ENCODE data around the gene ZC2HC1B. TPM values are rescaled to one million over a fixed set of nuclear protein-coding genes. Genes with fewer than 3 reads are reported as not detected.
"Not testable (repeated sequence)": the region's sequence is repeated elsewhere in the genome, so short reads cannot be mapped to it uniquely, and the experiment has no call there.

Gene ZC2HC1B
- total RNA-seq, 2 donors from 2014 or later = not detected

DNA sequence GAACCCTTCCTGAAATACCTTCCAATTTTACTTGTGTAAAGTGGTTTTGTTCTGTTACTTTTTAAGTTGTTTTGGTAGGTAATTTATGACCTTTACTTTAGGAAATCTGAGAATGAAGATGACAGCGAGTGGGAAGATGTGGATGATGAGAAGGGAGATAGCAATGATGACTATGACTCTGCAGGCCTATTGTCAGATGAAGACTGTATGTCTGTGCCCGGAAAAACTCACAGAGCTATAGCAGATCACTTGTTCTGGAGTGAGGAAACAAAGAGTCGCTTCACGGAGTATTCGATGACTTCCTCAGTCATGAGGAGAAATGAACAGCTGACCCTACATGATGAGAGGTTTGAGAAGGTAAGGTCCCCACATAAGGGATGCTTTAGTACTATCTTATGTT is 6.6 kb upstream of the ZC2HC1B start:
- H3K27ac ChIP-seq = no peak overlapping the region
- no peak overlapping the region for H3K9ac ChIP-seq (ENCODE audit: low read depth in 2 of 2, low read length in 2 of 2)
- DNase-seq = no peak
- TF ChIP-seq, protein P1, sequence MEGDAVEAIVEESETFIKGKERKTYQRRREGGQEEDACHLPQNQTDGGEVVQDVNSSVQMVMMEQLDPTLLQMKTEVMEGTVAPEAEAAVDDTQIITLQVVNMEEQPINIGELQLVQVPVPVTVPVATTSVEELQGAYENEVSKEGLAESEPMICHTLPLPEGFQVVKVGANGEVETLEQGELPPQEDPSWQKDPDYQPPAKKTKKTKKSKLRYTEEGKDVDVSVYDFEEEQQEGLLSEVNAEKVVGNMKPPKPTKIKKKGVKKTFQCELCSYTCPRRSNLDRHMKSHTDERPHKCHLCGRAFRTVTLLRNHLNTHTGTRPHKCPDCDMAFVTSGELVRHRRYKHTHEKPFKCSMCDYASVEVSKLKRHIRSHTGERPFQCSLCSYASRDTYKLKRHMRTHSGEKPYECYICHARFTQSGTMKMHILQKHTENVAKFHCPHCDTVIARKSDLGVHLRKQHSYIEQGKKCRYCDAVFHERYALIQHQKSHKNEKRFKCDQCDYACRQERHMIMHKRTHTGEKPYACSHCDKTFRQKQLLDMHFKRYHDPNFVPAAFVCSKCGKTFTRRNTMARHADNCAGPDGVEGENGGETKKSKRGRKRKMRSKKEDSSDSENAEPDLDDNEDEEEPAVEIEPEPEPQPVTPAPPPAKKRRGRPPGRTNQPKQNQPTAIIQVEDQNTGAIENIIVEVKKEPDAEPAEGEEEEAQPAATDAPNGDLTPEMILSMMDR (IDR thresholded peaks at IDR 0.05) = no peak
- no peaks in the 10 kb centered on the region for H3K9me3 ChIP-seq
- peaks cover 9% of the 10 kb centered on the region for H3K36me3 ChIP-seq
- H3K4me1 ChIP-seq = no peaks in the 10 kb centered on the region
- intact Hi-C loops (cut with DNase I) = no loop called here
- no peak overlapping the region for H3K4me3 ChIP-seq
- no peaks in the 10 kb centered on the region for H3K27me3 ChIP-seq

DNA sequence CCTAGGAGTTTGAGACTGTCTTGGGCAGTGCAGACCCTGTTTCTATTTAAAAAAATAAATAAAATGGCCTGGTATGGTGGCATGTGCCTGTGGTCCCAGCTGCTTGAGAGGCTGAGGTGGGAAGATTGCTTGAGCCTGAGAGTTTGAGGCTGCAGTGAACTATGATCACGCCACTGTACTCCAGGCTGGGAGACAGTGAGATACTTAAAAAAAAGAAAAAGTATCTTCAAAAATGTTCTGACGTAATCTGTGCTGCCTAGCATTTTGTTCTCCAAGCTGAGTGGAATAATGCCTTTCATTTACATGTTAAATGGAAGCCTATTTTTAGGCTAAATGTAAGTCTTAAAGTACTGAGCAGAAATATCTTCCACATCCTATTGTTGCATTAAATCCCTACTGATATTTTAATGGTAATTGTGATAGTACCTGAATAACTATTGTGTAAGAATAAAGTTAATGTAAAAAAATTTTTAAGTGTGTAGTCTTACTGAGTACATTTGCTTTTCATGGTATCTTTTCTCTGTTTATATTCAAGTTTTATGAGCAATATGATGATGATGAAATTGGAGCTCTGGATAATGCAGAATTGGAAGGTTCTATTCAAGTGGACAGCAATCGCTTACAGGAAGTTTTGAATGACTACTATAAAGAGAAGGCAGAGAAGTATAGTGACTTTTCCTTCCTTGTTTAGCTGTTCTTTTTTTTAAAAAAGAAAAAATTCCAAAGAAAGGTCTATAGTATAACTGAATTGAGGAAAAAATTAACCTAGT is 4.2 kb upstream of the ZC2HC1B start:
- Histone ChIP-seq H3K27ac (no peak overlapping the region), H3K4me3 (no peak overlapping the region), H3K36me3 (peaks cover 9% of the 10 kb centered on the region), H3K27me3 (no peaks in the 10 kb centered on the region), H3K9me3 (no peaks in the 10 kb centered on the region), H3K4me1 (no peaks in the 10 kb centered on the region), H3K9ac (ENCODE audit: low read depth in 2 of 2, low read length in 2 of 2) (no peak overlapping the region)
- intact Hi-C loops (cut with DNase I) = no loop called here
- TF ChIP-seq, protein P1 (IDR thresholded peaks at IDR 0.05) = no peak
- no peak for DNase-seq

DNA sequence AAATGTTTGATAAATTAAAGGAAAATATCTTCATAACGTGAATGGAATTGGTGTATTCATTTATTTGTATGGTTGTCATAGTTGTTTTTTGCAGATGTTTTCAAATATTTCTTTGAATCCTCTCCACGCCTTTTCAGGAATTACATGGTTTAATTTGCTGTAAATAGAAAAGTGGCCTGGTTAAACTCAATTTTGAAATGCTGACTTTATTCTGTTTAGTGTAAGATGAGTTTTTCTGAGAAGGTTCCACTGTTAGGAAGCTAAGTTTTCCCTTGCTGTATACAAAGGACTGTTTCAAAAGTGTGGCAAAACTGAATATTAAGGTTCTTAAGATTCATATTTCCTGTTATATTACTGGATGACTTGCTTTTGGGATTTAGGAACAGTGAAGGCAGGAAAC is 503 bp upstream of the ZC2HC1B start:
- intact Hi-C loops (cut with DNase I) = no loop called here
- H3K27me3 ChIP-seq = no peaks in the 10 kb centered on the region
- no peak overlapping the region for H3K9ac ChIP-seq (ENCODE audit: low read depth in 2 of 2, low read length in 2 of 2)
- H3K4me3 ChIP-seq = no peak overlapping the region
- TF ChIP-seq, protein P1 (IDR thresholded peaks at IDR 0.05) = no peak
- H3K27ac ChIP-seq = no peak overlapping the region
- peaks cover 4% of the 10 kb centered on the region for H3K36me3 ChIP-seq
- H3K9me3 ChIP-seq = no peaks in the 10 kb centered on the region
- H3K4me1 ChIP-seq = no peaks in the 10 kb centered on the region
- DNase-seq = no peak

DNA sequence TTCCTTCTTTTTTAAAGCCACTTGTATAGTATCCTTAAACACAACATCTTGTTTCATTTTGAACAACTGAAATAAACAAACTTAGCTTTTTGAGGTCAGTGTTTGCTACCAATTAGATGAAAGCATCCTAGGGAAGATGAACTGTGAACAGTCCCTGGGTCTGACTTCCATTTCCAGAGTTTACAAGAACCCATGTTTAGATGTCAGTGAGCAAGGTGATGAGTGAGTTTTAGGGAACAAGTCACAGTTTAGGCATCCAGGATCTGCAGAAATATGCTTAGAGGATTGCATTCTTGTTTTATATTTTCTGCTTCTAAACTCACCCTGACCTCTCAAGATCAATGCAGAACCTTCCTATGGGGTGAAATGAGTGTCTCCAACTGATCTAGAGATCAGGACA is 3.0 kb downstream of the ZC2HC1B start:
- Histone ChIP-seq H3K27ac (no peak overlapping the region), H3K4me3 (no peak overlapping the region), H3K9ac (ENCODE audit: low read depth in 2 of 2, low read length in 2 of 2) (no peak overlapping the region), H3K27me3 (no peaks in the 10 kb centered on the region), H3K36me3 (no peaks in the 10 kb centered on the region), H3K4me1 (no peaks in the 10 kb centered on the region), H3K9me3 (no peaks in the 10 kb centered on the region)
- intact Hi-C loops (cut with DNase I) = no loop called here
- TF ChIP-seq, protein P1 (IDR thresholded peaks at IDR 0.05) = no peak
- no peak for DNase-seq

DNA sequence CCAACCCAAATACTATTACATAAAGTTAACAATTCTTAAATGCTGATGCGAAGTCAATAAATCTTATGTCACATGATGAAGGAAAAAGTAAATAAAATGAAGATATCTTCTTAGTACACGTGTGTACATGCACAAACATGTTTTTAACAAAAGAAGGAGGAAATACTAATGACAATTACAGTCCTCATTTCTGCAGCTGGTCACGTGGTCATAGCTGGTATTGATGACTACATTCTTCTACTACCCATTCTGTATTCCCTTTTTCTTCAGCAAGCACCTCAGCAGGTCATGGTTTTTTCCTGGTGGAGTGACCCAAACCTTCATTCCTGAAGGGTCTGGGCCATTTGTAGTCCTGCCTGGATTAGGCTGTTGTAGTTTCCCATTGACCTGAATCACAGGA is 4.5 kb downstream of the ZC2HC1B start:
- H3K4me1 ChIP-seq; DNase-seq; H3K27ac ChIP-seq; intact Hi-C loops (cut with DNase I); H3K9ac ChIP-seq (ENCODE audit: low read depth in 2 of 2, low read length in 2 of 2); H3K36me3 ChIP-seq; H3K9me3 ChIP-seq; H3K4me3 ChIP-seq; H3K27me3 ChIP-seq: not testable (repeated sequence)

DNA sequence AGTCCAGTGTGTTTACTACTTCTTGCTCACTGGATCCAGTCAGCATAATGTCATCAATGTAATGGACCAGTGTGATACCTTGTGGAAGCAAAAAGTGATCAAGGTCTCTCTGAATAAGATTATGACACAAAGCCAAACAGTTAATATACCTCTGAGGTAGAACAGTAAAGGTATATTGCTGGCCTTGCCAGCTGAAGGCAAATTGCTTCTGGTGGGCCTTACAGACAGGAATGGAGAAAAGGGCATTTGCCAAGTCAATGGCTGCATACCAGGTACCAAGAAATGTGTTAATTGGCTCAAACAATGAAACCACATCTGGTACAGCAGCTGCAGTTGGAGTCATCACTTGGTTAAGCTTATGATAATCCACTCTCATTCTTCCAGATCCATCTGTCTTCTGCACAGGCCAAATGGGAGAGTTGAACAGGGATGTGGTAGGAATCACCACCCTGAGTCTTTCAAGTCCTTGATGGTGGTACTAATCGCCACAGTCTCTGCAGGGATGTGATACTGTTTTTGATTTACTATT is 7.0 kb downstream of the ZC2HC1B start:
- H3K27ac ChIP-seq; H3K9ac ChIP-seq (ENCODE audit: low read depth in 2 of 2, low read length in 2 of 2); H3K9me3 ChIP-seq; H3K36me3 ChIP-seq; H3K4me1 ChIP-seq; H3K27me3 ChIP-seq; DNase-seq; intact Hi-C loops (cut with DNase I); H3K4me3 ChIP-seq: not testable (repeated sequence)

All from colonic mucosa (tissue), 4 donors.